HEK293T (cell line): Measurements from ENCODE around the gene DGKE.

Source experiments
- BHLHE40 ChIP-seq: fragments of 450-650 bp; IDR thresholded peaks from 2 replicates; pipeline ENCODE4 v1.6.1; 2016; ENCODE audit warnings: mild to moderate bottlenecking, moderate library complexity, borderline replicate concordance
- CTBP1 ChIP-seq: fragments of 450-650 bp; IDR thresholded peaks from 2 replicates; pipeline ENCODE4 v1.6.1; 2016; ENCODE audit warnings: borderline replicate concordance
- ELF4 ChIP-seq: fragments of 450-650 bp; IDR thresholded peaks from 2 replicates; pipeline ENCODE4 v1.6.1; 2017; ENCODE audit warnings: antibody characterized with exemption
- FOXA1 ChIP-seq: fragments of 450-650 bp; IDR thresholded peaks from 2 replicates; pipeline ENCODE4 v1.6.1; 2016; ENCODE audit warnings: mild to moderate bottlenecking
- HDGF ChIP-seq: fragments of 450-650 bp; IDR thresholded peaks from 2 replicates; pipeline ENCODE4 v1.6.1; 2017; ENCODE audit warnings: antibody characterized with exemption, borderline replicate concordance
- L3MBTL2 ChIP-seq: fragments of 450-650 bp; conservative IDR thresholded peaks from 2 replicates; pipeline ENCODE4 v1.6.1; 2016; ENCODE audit warnings: mild to moderate bottlenecking
- LEF1 ChIP-seq: fragments of 450-650 bp; IDR thresholded peaks from 2 replicates; pipeline ENCODE4 v1.6.1; 2017; ENCODE audit warnings: mild to moderate bottlenecking, borderline replicate concordance
- NFRKB ChIP-seq: fragments of 450-650 bp; IDR thresholded peaks from 2 replicates; pipeline ENCODE4 v1.6.1; 2016; ENCODE audit warnings: mild to moderate bottlenecking, moderate library complexity
- SP1 ChIP-seq: fragments of 450-650 bp; IDR thresholded peaks from 2 replicates; pipeline ENCODE4 v1.6.1; 2017
- SUZ12 ChIP-seq: fragments of 450-650 bp; IDR thresholded peaks from 2 replicates; pipeline ENCODE4 v1.6.1; 2016; ENCODE audit warnings: mild to moderate bottlenecking
- TARDBP ChIP-seq: fragments of 450-650 bp; IDR thresholded peaks from 2 replicates; pipeline ENCODE4 v1.6.1; 2016

DNA sequence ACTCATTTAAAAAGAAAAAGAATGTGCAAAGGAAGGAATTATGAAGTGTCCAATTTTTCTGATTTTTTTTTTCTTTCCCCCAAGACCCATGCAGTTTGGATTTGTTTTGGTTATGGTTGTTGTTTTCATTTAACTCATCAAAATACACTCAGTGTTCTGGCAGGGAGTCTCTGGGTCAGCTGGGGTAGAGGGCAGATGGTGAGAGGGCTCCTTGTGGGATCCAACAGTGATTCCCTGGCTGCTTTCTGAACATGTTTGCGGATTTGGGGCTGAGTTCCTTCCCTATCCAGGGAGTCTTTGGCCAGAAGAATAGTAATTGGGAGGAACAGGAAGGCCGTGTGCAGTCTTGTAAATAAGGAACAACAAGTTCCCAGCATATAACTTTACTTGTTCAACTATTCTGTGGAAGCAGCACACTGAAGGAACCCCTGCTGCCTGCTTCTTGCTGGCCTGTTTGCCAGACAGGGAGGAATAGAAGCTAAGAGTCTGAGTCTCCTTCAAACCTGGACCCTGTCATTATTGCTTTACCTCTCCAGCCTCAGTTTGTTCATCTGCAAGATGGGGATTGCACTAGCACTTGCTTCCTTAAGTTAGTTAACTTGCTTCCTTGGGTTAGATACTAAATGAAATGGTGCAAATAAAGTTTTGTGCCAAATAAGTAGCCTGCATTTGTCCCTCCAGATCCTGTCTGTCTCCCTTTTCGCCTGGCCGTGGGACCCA lies 32.3 kb upstream of the DGKE start:
- TF ChIP-seq SP1 (no peak), LEF1 (no peak), ELF4 (no peak), FOXA1 (no peak), TARDBP (no peak), NFRKB (no peak), BHLHE40 (no peak), L3MBTL2 (no peak), CTBP1 (no peak), HDGF (no peak), SUZ12 (no peak)
